ENCODE results near the gene COBLL1.

The COBLL1 gene, protein sequence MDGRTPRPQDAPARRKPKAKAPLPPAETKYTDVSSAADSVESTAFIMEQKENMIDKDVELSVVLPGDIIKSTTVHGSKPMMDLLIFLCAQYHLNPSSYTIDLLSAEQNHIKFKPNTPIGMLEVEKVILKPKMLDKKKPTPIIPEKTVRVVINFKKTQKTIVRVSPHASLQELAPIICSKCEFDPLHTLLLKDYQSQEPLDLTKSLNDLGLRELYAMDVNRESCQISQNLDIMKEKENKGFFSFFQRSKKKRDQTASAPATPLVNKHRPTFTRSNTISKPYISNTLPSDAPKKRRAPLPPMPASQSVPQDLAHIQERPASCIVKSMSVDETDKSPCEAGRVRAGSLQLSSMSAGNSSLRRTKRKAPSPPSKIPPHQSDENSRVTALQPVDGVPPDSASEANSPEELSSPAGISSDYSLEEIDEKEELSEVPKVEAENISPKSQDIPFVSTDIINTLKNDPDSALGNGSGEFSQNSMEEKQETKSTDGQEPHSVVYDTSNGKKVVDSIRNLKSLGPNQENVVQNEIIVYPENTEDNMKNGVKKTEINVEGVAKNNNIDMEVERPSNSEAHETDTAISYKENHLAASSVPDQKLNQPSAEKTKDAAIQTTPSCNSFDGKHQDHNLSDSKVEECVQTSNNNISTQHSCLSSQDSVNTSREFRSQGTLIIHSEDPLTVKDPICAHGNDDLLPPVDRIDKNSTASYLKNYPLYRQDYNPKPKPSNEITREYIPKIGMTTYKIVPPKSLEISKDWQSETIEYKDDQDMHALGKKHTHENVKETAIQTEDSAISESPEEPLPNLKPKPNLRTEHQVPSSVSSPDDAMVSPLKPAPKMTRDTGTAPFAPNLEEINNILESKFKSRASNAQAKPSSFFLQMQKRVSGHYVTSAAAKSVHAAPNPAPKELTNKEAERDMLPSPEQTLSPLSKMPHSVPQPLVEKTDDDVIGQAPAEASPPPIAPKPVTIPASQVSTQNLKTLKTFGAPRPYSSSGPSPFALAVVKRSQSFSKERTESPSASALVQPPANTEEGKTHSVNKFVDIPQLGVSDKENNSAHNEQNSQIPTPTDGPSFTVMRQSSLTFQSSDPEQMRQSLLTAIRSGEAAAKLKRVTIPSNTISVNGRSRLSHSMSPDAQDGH

DNA sequence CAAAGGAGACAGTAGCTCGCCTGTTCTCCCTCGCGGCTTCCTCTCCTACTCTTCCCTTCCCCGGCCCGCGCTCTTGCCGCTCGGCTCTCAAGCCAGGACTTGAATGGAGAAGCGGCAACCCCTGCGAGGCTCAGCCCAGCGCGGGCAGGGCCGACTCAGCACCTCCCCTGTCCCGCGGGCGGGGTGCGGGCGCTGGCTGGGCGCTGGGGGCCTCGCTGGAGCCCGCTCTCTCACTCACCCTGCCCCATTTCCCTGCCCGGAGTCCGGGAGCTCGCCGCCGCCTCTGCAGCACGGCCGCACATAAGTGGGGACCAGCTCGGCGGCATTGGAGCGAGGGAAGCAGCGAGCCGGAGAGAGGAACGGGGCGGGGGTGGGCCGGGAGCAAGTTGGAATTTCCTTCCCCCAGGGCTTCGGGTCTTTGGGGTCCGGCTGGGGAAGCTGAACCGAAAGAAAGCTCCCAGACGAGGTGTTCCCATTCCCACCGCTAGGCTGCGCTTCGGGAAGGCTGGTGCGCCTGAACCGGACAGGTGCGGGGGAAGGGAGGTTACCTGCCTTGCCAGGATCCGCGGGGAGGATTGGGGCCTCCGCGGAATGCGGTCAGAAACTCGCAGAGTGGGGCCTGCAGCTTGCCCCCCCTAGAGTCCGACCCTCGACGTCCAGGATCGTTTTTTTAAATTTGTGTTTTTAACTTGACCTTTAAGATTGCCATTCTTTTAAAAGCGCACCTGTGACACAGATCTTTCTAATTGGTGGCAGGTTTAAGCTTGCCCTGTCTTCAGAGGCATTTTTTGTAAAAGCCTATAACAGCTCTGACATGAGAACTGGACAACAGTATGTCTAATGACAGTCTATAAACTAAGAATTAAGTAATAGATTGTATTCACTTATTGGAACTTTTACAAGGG, at the start of gene COBLL1:
Gene COBLL1, minus strand, starts transcription at position 105 of the 905 bp plus-strand sequence. CDS start 627 bp downstream, outside the sequence.
- DNase-seq (ENCODE audit: low read depth): no peak
- H3K4me3 ChIP-seq (ENCODE audit: control insufficient read depth, low read depth, low read length): peak within 1 kb of the TSS; percentile 88
- TF ChIP-seq CTCF (IDR thresholded peaks at IDR 0.05; ENCODE audit: control insufficient read depth, insufficient read depth, low read depth, low read length, missing control alignments): peak; percentile 88

GRCh38 chr2:164890544-164890943, 48.9 kb upstream of the COBLL1 start:
- no peak for DNase-seq (ENCODE audit: low read depth)
- no peak for TF ChIP-seq CTCF (IDR thresholded peaks at IDR 0.05; ENCODE audit: control insufficient read depth, insufficient read depth, low read depth, low read length, missing control alignments)
- H3K4me3 ChIP-seq (ENCODE audit: control insufficient read depth, low read depth, low read length): no peak overlapping the region

DNA sequence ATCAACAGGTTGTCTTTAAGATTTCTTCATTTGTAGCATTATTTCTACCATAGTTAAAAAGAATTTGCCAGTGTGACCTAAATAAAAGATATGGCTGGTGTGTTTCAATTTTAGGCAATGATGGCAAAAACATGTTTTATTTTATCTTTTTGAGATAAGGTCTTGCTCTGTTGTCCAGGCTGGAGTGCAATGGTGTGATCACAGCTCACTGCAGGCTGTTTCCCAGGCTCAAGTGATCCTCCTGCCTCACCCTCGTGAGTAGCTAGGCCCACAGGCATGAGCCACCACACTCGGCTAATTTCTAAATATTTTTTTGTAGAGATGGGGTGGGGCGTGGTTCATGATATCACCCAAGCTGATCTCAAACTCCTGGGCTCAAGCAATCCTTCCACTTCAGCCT, 47.0 kb upstream of the COBLL1 start:
- TF ChIP-seq CTCF (IDR thresholded peaks at IDR 0.05; ENCODE audit: control insufficient read depth, insufficient read depth, low read depth, low read length, missing control alignments): no peak
- no peak for DNase-seq (ENCODE audit: low read depth)
- H3K4me3 ChIP-seq (ENCODE audit: control insufficient read depth, low read depth, low read length): no peak overlapping the region

GRCh38 chr2:164887434-164888144, 46.0 kb upstream of the COBLL1 start:
- no peak for DNase-seq (ENCODE audit: low read depth)

DNA sequence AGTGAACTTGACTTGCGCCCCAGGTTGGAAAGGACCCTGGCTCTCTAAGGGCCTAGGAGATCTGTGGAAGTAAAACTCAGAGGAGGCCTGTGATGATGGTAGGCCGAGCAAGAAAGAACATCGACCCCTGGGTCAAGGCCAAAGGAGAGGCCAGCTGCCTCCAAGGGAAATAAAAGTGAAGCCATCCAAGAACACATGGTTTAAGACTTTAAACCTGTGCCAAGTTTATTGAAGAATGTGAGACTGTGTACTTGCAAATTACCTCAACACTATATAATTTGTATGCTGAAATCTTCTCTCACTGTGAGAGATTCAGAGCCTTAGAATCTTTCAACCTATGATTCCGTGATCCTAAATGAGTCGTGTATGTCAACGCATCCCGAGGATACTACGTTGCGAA, 40.7 kb upstream of the COBLL1 start:
- no peak for DNase-seq (ENCODE audit: low read depth)
- no peak for TF ChIP-seq CTCF (IDR thresholded peaks at IDR 0.05; ENCODE audit: control insufficient read depth, insufficient read depth, low read depth, low read length, missing control alignments)

More at GRCh38 chr2:164887434-164888144, 46.0 kb upstream of the COBLL1 start:
- no peak for TF ChIP-seq CTCF (IDR thresholded peaks at IDR 0.05; ENCODE audit: control insufficient read depth, insufficient read depth, low read depth, low read length, missing control alignments)
- no peak overlapping the region for H3K4me3 ChIP-seq (ENCODE audit: control insufficient read depth, low read depth, low read length)

More for the DNA sequence above, 40.7 kb upstream of the COBLL1 start:
- no peak overlapping the region for H3K4me3 ChIP-seq (ENCODE audit: control insufficient read depth, low read depth, low read length)

Data from AG09309 (cell line).